ENCODE results near the gene ROBO1.

ROBO1 gene

DNA sequence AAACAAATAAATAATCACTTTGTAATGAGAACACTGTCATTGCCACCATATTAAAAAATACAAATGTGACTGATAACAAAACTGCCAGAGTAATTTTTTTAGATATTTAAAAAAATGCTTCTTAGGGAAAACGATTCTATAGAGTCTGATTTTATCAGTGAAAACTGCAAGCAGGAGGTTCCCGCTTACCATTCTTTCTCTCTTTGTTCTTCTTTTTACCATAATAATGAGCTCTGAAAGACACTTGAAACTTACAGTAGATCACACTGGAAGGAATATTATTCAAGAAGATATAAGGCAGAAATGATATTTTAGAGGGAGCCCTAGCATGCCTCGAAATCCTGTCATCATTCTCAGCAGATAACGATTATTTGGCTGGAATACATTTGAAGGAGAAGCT, 701.3 kb downstream of the ROBO1 start:
- no peak for DNase-seq (ENCODE audit: low spot score)

DNA sequence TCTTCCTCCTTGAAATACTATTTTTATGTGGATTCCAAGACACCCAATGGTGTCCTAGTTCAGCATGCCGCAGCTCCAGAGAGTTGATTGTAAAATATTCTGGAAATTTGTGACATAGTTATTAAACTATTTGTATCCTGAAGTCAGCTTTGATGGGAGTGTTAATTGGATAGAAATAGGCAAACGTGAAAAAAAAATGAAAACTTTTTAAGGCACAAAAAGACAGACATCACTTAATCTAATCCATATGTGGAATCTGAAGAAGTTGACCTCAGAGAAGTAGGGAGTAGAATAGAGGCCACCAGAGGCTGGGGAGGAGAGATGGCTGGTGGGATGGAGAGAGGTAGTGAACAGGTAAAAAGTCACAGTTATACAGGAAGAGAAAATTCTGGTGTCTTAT, 704.2 kb downstream of the ROBO1 start:
- DNase-seq (ENCODE audit: low spot score) = no peak

DNA sequence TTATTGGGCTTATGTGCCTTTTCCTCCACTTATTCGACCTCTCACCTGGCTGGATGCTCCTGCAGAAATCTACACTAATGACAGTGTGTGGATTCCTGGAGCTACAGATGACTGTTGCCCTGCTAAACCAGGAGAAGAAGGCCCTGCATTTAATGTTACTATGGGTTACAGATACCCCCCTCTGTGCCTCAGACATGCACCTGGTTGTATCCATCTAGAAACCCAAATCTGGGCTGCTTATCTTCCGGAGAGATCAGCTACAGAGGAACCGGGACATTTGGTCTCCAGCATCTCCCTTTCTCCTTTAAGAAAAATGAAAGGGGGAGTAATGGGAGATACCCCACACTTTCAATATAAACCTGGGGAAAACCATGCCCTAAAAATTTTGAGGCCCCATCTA, 710.0 kb downstream of the ROBO1 start:
- DNase-seq (ENCODE audit: low spot score) = no peak

DNA sequence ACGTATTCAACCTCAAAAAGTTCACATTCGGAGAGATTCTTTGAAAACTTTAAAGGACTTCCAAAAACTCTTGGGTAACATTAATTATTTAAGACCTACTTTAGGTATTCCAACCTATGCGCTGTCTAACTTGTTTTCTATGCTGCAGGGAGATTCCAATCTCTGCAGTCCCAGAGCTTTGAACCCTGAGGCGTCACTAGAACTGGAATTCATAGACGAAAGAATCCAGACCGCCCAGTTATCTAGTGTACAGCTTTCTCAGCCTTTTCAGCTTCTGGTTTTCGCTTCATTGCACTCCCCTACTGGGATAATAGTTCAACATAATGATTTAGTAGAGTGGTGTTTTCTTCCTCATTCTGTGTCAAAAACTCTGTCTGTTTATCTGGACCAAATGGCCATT, 711.3 kb downstream of the ROBO1 start:
- DNase-seq (ENCODE audit: low spot score) = no peak

DNA sequence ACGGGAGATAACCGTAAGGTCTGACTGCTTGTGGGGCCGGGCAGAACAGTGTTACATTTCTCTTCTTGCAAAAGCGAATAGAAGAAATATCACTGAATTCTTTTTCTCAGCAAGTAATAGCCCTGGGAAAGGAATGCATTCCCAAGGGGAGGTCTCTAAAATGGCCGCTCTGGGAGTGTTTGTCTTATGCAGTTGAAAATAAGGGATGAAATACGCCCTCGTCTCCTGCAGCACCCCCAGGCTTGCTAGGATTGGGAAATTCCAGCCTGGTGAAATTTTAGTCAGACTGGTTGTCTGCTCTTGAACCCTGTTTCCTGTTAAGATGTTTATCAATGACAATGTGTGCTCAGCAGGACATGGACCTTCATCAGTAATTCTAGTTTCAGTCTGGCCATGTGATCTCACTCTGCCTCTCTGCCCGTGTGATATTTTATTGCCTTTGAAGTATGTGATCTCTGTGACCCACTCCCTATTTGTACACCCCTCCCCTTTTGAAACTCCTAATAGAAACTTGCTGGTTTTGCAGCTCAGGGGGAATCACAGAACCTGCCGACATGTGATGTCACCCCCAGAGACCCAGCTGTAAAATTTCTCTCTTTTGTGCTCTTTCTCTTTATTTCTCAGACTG, 715.6 kb downstream of the ROBO1 start:
- DNase-seq (ENCODE audit: low spot score) = peak; percentile 1

DNA sequence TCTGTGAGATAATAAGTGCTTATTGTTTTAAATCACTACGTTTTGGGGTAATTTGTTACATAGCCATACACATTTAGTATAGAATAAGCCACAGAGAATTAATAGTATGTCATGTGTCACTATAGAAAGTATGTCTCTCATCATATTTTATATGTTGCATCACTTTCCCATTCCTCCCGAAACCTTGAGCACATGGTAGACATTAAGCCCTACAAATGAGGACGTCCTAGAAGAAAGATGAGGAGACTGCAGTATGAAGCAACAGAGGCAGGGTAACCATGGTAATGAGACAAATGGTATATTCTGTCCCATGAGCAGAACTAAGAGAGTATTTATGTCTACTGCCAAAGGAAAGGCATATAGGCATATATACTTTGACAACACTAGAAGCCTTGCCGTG, 720.2 kb downstream of the ROBO1 start:
- no peak for DNase-seq (ENCODE audit: low spot score)

DNA sequence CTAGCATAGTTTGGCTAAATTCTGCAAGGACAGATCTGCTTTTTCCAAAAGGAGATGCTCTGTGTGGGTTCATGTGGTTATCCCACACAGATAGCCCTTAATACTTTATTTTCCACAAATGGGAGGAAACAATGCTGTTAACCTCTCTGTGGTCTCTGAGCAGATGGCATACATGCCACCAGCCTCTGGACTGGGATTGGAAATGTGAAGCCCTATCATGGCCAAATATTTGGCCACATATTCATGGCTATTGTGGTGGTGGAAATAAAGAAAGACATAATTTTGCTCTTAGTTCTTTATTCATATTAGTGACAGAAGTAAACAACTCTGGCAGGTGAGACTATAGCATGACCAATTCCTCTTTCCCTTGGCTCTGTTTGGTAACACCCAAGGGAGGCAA, 726.2 kb downstream of the ROBO1 start:
- DNase-seq (ENCODE audit: low spot score) = no peak

DNA sequence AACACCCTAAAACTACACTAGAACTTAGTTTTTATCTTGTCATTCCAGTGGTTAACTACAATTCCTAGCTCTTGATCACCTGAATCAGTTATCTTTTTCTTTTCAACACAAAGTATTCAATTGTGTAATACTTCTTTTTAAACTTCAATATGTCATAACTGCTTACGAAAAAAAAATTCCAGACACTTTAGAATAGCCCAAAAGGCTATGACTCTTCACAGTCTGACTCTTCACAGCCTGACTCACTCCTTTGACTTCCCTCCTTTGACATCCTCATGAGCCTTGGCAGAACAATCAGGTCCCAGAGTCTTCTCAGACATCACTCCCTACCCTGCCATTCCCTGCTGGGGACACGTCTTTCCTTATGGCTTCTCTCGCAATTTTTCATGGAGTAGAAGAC, 727.1 kb downstream of the ROBO1 start:
- no peak for DNase-seq (ENCODE audit: low spot score)

DNA sequence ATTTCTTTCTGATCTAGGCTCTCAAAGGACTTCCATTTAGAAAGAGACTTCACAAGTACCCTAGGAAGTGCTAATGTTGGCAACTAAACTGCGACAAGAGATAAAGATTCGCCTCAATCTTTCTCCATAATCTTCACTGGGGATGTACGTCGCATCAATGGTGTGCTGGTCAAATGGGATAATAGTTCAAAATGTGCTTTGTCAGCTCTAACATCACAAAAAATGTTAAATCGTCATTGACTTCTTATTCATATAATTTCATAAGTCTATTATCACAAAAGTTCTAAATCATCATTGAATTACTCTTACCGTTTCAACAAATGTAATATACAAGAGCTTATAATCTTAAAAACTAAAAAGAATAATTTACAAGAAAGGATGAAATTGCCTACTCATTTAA, 727.7 kb downstream of the ROBO1 start:
- no peak for DNase-seq (ENCODE audit: low spot score)

DNA sequence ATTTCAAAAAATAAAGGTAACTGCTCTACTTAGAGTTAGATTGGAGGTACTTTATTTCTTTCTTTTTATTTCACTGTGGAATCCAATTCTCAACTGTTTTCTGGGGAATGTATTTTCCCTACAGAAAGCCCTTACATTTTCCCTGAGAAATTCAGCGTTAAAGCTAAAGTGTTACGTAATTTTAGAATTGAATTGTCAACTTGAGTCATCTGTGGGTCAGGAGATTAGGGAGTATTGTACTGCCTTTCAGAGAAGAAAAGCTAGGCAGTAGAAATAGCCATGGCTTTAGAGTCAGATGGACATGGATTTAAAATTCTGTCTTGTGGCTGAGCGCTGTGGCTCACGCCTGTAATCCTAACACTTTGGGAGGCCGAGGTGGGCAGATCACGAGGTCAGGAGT, 728.6 kb downstream of the ROBO1 start:
- no peak for DNase-seq (ENCODE audit: low spot score)

DNA sequence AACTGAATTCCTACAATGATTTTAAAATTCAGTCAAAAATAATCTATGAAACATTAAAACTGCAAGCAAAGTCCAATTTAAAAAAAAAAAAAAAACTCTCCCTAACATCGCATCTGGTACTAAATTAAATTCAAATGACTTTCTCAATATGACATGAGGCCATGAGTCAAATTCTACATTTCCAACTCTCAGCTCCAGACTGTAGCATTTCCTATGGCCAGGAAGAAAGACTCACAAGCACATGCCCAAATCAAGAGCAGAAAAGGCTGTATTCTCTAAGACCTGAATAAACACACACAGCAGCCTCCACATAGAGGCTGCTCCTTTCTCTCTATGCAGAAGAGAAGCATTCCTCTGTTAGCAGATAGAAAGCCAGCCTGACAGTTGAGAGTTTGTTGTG, 729.2 kb downstream of the ROBO1 start:
- no peak for DNase-seq (ENCODE audit: low spot score)

DNA sequence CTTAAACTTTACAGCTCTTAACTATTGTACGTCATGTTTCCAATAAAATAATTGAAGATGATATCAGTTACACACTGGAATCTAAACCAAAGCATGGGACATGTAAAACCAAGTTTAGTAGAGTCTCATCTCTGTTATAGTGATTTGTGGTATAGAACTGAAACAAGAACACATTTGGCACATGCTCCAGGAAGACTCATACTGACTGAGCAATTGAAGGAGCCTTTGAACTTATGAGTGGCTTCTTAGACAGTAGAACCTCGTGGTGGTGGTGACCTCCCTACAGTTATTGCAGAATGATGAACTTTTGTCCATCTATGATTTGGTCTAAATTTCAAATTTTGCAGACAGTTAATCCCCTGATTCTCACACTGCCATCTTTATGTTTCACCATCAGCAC, 729.7 kb downstream of the ROBO1 start:
- DNase-seq (ENCODE audit: low spot score) = no peak

DNA sequence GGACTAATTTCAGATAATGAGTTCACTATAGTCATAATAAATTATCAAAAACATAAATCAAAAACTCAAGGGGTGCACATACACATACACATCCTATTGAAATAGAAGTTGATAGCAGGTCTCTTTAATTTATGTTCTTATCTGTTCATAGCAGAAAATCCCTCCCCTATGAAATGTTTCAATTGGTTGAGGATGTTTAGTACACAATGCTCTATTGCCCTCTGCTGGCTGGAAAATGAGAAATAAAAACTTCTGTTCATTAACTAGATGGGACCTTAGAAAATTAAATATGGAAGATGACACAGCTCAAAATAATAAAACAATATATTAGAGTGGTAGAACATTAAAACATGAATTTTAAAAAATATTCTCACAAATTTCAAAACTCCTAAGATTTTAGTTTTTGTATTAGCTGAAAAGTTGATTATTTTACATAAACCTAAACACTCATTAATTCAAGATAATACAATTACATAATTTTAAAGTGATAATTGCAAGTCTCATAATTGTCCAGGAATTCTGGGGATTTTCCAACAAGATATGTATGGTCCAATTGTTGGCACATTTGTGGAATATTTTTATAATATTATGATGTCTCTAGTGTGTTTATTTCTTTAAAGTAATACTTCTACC, 735.0 kb downstream of the ROBO1 start:
- DNase-seq (ENCODE audit: low spot score) = no peak

DNA sequence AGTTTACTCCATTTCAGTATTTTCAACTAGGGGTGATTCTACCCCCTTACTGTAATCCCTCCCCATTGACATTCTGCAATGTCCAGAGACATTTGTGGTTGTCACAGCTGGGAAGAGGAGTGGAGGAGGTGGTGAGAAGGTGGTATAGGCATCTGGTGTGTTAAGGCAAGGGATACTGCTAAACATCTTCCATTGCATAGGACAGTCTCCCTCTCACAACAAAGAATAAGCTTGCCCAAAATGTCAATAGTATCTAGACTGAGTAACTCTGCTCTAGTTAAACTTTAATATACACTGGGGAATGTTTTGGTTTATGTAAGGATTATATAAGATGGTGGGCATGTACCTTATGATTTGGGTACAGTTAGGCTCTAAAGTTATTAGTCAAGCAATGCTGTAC, 737.6 kb downstream of the ROBO1 start:
- no peak for DNase-seq (ENCODE audit: low spot score)

DNA sequence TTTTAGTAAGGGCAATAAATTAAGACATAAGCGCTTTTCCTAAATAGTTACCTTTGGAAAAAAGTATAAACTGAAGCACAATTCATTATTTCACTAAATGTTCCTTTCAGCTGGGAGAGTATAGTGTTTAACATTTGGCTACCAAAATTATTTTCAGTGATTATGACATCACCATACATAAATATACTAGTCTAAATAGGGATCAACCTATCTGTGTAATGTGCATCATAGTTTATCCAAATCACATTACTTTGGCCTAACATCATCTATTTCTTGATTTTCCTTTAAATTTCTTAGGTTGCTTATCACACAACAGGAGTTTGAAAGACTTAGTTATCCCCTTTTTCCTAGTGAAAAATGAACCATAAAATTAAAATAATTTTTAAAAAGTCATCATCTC, 738.9 kb downstream of the ROBO1 start:
- no peak for DNase-seq (ENCODE audit: low spot score)

DNA sequence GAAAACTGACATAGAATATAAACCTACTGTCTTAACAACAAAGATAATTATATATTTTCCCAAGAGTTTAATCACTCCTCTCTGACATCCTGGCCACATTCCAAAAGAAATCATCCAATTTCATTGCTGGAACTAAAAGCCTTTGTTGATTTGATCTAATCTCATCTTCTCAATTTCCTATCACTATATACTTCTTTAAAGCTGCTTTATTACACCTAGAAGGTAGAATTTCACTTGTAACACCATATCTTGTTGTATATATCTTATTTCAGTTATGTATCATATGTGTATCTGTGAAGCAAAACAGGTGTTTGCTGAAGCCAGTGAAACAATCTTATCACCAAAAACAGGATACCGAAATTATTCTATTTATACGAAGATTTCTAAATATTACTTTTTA, 740.2 kb downstream of the ROBO1 start:
- DNase-seq (ENCODE audit: low spot score) = no peak

DNA sequence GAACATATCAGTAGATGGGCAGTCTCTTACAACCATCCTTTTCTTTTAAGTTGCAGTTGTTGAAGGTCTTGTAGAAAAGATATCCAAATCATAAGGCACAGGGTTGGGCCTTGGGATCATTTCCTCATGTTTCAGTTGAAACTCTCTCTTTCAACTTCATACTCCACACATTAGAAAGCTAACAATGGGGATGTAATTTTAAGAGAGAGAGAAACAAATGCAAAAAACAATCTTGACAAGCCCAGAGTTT, 747.9 kb downstream of the ROBO1 start:
- DNase-seq (ENCODE audit: low spot score) = no peak

DNA sequence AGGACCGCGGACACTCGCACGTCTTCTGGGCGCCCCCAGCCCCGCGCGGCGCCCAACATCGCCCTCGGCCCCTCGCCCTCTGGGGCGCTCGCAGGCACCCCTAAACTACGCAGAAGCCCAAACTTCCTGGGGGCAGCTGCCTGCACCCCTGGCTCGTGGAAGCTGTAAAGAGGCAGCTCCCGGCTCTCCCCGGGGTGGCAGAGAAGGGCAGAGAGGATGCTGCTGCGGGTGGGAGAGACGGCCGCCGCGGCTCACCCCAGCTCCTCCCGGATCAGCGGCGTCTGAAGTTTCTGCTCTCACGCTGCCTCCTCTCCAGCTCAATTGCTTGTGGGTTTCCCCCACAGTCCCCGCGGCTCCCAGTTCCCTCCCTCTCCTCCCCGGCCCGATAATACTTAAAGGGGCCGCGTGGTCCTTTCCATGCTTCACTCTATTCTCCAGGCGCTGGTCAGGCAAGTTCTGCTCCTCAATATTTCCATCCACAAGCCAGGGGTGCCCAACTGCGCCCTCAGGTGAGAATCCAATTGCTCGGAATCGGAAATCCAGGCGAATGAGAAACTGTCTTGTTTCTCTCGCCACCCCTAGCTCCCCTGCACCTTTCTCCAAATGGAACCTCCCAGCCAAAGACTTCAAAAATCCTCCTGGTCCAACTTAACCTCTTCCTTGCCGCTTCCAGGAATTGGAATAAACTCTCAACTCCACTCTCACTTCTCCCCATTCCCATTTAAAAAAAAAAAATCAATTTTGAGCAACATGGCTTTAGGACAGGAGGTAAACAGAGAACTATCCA, 748.5 kb downstream of the ROBO1 start:
- no peak for DNase-seq (ENCODE audit: low spot score)

DNA sequence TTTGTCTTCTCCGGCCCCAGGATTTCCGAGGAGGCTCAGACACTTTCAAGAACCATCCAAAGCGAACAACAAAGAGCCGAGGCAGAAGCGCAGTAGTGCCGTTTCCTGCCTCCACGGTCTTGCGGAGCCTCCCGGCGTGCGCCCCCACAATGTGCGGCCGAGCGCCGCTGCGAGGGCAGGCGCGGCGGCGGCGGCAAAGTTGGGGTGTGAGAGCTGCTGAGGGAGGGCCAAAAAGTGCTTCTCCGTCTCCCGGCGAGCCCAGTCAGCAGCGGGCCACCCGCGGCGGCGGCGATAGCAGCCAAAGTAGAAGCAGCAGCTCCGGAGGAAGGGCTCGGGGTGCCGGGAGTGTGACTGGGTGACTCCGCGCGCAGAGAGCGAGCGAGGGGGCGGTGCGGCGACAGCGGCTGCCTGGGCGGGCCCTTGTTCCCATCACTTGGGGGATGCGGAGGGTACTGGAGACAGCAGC, 749.1 kb downstream of the ROBO1 start:
- no peak for DNase-seq (ENCODE audit: low spot score)

DNA sequence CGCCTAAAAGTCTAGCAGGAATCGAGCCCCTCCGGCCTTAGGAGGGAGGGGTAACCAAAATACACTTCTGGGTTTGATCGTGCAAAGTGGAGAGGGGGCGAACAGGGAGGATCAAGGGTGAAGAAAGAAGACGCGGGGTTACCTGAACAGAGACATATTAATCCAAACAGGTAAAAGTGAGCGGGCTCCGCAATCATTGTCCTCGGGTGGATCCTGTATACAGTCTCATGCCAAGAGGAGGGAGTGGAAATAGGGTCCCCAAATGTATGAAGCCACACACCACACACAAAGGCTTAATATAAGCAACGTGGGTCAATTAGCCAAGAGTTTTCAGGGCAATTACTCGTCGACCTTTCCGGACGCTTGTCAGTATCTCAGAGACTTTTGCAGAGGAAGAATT, 749.5 kb downstream of the ROBO1 start:
- no peak for DNase-seq (ENCODE audit: low spot score)

DNA sequence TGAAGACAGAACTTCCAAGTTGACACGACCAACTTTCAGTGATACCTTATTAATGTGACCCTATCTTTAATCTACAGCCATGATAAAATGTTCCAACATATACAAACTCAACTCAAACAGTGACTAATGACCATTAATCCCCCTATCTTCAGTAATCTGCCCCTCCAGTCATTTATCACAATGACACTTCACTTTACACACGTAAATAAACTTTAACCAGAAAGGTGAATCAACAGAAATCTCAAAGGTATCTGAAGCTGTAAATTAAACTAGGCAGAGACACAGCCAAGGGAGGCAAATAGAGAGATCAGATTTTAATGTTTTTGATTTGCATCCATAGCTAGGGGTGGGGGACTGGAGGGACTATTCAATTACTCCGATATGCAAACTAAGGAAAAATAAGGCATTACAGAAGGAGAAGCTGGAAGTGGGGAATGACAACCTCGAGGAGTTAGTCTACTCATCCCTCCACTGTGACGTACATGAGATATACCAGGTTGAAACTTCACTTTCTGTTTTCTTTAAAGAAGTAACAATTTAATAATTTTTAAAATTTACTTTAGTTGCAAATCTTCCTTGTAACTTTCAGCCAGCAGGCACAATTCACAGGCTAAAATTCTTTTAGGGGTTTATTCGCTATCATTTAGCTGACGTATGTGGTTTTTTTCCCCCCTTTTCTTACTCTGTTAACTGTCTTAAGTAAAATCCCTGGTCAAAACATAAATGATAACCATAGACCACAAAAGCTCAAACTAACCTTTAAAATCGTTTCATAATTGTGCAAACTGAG, 751.0 kb downstream of the ROBO1 start:
- no peak for DNase-seq (ENCODE audit: low spot score)

DNA sequence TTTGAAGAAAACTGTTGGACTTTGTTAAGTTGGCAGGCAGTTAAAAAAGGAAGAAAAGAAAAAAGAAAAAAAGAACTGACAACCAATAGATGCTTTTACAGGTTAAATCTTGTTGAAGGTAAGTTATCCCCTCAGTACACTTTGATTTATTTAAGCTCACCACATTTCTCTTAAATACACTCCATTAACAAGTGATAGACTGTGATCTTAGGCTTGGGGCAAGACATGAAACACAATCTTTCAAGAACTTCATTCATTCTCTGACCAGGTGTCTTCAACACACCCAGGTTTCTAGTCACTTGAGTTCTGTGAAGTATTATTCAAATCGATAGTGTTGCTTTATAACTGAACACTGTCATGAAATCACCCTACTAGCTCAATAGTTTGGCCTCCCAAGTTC, 751.9 kb downstream of the ROBO1 start:
- no peak for DNase-seq (ENCODE audit: low spot score)

DNA sequence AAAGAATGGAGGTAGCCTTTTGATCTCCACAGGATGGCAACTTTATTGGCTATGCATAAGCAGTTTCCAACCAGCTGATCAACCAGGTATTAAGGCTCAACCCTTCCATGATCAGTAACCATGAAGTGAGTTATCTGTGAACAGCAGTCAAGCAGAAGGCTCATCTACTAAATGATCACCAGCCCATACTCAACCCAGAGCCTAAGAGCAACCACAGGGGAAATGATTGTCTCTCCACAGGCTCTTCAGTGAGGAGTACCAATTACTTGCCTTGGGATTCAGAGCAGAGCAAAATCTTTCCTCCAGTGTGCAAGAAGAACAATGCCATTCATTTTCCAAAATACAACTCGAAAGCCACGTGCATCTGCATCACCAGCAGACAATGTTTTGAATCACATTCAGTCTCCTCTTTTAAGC, 754.8 kb downstream of the ROBO1 start:
- DNase-seq (ENCODE audit: low spot score) = no peak

Measured in CD4-positive, alpha-beta T cell treated with Interleukin-2 at 100 ng/mL for 4 hours (primary cell).